ENCODE data around the gene TAF1B.

Gene TAF1B

DNA sequence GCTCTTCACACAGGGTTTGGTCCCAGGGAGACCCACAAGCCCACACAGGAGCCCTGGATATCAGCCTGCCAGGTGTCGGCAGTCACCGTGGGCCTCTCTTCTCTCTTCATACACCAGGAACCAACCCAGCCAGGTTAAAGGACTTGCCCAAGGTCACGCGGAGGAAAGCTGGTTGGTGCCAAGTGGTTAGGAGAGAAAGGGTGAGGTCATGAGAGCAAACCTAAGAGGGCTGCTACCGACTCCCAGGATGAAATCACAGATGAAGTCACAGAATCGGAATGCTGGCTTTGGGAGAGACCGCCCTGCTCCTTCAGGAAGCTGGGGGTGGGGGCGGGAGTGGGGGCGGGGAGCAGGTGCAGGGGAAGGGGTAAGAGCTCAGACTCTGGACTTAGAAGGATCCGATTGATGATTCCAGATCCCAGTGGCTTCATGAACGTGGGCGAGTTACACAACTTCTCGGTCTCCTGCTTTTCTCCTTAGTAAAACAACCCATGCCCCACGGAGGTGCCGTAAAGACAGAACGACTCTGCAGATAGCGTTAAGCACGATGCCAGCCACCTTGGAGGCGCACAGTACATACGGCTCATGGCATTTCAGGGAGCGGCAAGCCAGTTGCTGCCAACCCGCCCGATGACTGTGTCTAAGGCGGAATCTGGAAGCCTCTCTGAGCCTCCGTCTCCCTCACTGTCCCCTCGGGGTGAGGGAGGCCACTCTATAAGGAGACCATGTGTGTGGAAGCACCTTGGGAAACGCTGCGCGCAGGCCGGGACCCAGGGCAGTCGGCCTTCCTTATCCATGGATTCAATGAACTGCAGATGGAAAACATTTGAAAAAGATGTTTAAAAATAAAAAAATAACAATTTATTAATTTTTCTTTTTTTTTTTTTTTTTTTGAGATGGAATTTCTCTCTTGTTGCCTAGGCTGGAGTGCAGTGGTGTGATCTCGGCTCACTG is 23.0 kb upstream of the TAF1B start:
- no peak overlapping the region for H3K4me3 ChIP-seq (replicated peaks; ENCODE audit: low read depth, low read length)
- TF ChIP-seq, protein P1, sequence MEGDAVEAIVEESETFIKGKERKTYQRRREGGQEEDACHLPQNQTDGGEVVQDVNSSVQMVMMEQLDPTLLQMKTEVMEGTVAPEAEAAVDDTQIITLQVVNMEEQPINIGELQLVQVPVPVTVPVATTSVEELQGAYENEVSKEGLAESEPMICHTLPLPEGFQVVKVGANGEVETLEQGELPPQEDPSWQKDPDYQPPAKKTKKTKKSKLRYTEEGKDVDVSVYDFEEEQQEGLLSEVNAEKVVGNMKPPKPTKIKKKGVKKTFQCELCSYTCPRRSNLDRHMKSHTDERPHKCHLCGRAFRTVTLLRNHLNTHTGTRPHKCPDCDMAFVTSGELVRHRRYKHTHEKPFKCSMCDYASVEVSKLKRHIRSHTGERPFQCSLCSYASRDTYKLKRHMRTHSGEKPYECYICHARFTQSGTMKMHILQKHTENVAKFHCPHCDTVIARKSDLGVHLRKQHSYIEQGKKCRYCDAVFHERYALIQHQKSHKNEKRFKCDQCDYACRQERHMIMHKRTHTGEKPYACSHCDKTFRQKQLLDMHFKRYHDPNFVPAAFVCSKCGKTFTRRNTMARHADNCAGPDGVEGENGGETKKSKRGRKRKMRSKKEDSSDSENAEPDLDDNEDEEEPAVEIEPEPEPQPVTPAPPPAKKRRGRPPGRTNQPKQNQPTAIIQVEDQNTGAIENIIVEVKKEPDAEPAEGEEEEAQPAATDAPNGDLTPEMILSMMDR (IDR thresholded peaks at IDR 0.05; ENCODE audit: low read length, missing control alignments), result no peak
- peak; percentile 41 for DNase-seq (ENCODE audit: low read depth)

DNA sequence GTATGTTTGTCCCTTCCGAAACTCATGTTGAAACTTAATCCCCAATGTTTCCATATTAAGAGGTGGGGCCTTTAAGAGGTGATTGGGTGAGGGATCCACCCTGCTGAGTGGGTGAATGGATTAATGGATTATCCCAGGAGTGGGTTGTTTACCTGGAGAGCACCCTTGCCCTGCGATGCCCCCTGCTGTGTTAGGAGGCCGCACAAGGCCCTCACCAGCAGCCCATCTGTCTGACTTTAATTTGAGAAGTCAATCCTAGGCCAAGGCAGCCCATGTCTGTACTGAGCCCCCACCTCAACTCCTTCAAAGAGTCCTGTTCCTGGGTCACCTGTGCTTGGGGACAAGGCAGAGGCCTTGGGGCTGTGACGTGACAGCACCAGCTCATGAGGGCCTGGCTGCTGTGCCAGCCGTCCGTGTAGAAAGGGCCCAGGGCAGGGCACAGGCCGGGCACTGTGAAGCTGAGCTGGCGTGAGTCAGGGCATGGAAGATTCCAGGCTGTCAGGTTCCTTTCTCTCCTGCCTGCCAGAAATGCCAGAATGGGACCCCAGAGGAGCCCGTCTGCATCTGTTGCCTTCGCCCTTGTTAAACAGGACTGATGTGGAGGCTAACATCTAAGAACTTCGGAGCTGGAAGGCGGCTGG is 21.3 kb upstream of the TAF1B start:
- no peak for DNase-seq (ENCODE audit: low read depth)
- TF ChIP-seq, protein P1 (IDR thresholded peaks at IDR 0.05; ENCODE audit: low read length, missing control alignments), result no peak
- H3K4me3 ChIP-seq (replicated peaks; ENCODE audit: low read depth, low read length), result no peak overlapping the region

DNA sequence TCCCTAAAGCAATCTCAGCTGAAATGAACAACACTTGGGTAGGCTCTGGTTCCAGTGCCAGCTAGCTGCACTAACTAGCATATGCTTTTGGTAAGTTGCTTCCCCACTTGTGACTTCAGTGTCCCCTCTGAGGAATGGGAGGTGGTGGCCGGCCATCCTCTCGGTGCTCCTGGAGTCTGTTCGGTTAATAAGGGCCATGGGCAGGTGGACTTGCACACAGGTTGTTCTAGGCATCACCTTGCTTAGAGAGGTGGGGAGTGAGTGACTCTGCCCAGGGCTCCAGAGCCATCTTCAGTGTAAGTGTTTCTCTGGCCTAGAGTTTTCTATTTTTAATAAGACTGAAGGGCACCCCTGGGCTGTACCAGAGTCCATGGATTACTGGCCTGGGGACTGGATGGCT is 18.8 kb upstream of the TAF1B start:
- H3K4me3 ChIP-seq (replicated peaks; ENCODE audit: low read depth, low read length), result no peak overlapping the region
- no peak for DNase-seq (ENCODE audit: low read depth)
- TF ChIP-seq, protein P1 (IDR thresholded peaks at IDR 0.05; ENCODE audit: low read length, missing control alignments), result no peak

DNA sequence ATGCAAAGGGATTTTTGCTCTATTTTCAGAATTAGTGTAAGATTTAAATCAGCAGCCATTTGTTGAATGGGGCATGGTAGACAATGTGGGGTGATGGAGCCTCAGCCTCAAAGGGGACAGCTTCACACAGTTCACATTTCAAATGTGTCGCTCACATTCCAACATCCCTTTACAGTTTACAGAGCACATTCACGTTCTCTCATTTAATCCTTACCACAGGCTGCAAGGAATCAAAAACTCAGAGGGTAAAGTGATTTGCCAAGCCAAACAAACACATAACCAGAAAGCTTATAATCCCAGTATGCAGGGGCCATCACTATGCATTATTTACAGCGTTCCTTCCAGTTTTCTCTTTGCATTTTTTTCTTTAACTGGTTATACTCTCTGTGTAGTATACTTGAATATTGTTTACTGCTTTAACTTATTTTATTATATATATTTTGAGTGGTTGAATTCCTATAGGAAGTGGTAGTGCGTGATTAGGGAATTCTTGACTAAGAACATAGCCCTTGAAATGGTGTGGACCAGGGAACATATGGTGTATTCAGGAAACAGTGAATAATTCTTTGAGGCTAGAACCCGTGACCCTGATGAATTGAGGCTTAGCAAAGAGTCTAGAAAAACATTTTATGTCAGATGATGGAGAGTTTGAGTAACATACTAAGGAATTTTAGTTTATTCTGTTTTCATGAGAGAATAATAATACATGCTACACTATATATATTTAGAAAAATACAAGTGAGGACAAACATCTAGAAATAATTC is 18.1 kb upstream of the TAF1B start:
- TF ChIP-seq, protein P1 (IDR thresholded peaks at IDR 0.05; ENCODE audit: low read length, missing control alignments), result no peak
- no peak overlapping the region for H3K4me3 ChIP-seq (replicated peaks; ENCODE audit: low read depth, low read length)
- no peak for DNase-seq (ENCODE audit: low read depth)

DNA sequence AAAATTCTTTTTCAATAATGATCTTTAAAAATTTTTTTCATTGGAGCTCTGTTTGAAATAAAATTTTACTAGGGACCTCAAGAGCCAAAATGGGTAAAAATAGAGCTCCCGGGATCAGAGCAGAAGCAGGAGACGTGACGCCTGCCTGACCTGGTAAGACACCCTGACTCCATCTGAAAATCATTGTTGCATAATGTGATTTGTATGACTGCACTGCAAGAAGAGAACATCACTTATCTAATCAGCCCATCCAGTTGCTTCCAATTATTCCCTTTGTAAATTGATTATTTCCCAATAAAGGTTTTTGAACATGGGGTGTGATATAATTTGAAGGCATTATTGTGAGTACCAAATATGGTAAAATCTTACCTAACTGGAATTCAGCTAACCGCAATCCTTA is 17.1 kb upstream of the TAF1B start:
- no peak for DNase-seq (ENCODE audit: low read depth)
- H3K4me3 ChIP-seq (replicated peaks; ENCODE audit: low read depth, low read length), result no peak overlapping the region
- TF ChIP-seq, protein P1 (IDR thresholded peaks at IDR 0.05; ENCODE audit: low read length, missing control alignments), result no peak

DNA sequence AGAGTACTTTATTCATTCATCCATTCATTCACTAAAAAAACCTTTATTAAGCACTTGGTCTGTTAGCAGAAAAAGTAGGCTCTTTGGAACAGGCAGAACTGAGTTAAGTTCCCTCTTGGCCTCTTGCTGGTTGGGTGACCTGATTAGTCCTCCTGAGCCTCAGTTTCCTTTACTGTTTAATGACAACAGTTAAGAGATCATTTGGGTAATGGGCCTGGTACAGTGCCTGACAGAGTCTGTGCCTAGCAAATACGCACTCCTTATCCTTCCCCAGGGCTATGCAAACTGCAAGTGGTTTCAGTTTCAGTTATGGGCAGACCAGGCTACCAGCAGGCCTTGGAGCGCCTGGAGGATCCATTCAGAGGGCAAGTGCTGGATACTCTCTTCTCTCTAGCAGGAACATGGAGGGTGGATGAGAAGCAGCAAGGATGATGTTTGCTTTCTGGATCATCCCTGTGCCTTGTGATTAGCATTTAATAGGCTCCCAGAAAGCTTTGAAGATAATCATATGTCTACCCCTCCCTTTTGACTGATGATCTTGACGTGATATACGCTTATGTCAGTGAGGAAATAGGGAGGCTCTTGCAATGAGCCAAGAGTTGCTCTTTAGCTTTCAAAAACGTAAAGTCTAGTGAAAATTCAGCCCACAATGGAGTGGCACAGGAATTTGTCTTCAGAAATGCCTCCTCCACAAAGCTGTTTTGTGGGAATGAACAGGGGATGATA is 12.4 kb upstream of the TAF1B start:
- TF ChIP-seq, protein P1 (IDR thresholded peaks at IDR 0.05; ENCODE audit: low read length, missing control alignments), result no peak
- no peak for DNase-seq (ENCODE audit: low read depth)
- no peak overlapping the region for H3K4me3 ChIP-seq (replicated peaks; ENCODE audit: low read depth, low read length)
